HFF-Myc (cell line): ENCODE results near the gene CCNY.

Experiments used
- DNase-seq: peaks from one replicate; pipeline ENCODE4 v3.0.0-alpha.2; 2011; ENCODE audit warnings: low read depth; ENCODE audit errors: extremely low read depth
- H3K4me3 ChIP-seq: replicated peaks from 2 replicates; pipeline ENCODE4 v1.5.1; 2011; ENCODE audit warnings: low read depth, mild to moderate bottlenecking, control low read depth, low read length
- TF ChIP-seq, protein P1 (sequence below): IDR thresholded peaks from 2 replicates; pipeline ENCODE4 v1.5.1; 2012; ENCODE audit warnings: mild to moderate bottlenecking, low read depth, low read length, control low read depth; ENCODE audit errors: missing control alignments

CCNY gene

DNA sequence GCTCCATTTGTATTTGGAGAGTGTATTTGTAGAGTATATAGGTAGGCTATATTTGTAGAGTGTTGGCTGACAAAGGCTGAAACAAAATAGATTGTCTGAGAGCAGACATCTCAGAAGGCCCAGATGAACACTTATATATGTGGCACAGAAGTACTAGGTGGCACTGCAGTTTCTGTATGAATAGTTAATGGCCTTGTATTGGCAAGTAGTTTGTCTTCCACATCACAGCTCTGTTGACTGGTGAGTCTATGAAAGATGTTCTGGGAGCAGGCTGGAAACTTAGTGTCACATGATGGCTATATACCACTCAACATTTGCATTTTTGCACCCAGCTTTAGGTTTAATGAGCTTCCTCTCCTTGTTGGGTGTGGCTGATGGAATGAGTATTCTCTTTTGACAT, 51.9 kb downstream of the CCNY start:
- TF ChIP-seq, protein P1, sequence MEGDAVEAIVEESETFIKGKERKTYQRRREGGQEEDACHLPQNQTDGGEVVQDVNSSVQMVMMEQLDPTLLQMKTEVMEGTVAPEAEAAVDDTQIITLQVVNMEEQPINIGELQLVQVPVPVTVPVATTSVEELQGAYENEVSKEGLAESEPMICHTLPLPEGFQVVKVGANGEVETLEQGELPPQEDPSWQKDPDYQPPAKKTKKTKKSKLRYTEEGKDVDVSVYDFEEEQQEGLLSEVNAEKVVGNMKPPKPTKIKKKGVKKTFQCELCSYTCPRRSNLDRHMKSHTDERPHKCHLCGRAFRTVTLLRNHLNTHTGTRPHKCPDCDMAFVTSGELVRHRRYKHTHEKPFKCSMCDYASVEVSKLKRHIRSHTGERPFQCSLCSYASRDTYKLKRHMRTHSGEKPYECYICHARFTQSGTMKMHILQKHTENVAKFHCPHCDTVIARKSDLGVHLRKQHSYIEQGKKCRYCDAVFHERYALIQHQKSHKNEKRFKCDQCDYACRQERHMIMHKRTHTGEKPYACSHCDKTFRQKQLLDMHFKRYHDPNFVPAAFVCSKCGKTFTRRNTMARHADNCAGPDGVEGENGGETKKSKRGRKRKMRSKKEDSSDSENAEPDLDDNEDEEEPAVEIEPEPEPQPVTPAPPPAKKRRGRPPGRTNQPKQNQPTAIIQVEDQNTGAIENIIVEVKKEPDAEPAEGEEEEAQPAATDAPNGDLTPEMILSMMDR: no peak
- no peak for DNase-seq

GRCh38 chr10:35388682-35389081, 52.4 kb downstream of the CCNY start:
- H3K4me3 ChIP-seq: no peak overlapping the region
- TF ChIP-seq, protein P1: no peak
- DNase-seq: no peak

More for the DNA sequence above, 51.9 kb downstream of the CCNY start:
- H3K4me3 ChIP-seq: no peak overlapping the region

- no peak for DNase-seq
- H3K4me3 ChIP-seq: no peak overlapping the region
- TF ChIP-seq, protein P1: no peak
Measured at GRCh38 chr10:35390161-35390840, 54.0 kb downstream of the CCNY start.

DNA sequence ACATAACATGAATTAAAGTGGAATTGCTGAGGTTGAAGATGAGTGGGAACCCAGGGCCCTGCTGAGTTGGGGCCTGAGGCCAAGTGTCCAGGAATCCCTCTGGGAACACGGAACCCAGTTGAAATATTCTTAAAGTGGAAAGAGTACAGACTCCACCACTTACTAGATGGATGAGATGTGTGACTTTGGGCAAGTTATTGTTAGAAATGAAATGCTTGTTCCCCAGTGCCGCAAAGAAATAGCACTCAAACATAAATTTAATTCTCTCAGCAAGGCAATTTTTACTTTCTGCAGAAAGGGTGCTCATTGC, 54.5 kb downstream of the CCNY start:
- no peak overlapping the region for H3K4me3 ChIP-seq
- no peak for DNase-seq
- TF ChIP-seq, protein P1: no peak

- TF ChIP-seq, protein P1: no peak
- no peak for DNase-seq
Measured at GRCh38 chr10:35391153-35391953, 55.0 kb downstream of the CCNY start.

DNA sequence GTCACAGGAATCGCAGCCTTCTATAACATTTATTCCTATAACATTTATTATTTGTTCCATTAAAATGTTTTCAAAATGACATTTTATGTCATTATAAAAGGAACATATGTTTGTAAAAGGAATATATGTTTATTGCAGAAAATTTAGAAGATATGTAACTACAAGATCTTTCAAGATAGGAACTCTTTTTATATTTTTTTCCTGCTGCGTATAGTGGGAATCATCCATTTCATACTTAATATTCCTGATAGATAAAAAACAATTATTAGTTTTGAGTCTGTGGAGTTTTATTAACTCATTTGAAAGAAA, 55.6 kb downstream of the CCNY start:
- TF ChIP-seq, protein P1: no peak
- no peak overlapping the region for H3K4me3 ChIP-seq
- no peak for DNase-seq

More at GRCh38 chr10:35391153-35391953, 55.0 kb downstream of the CCNY start:
- H3K4me3 ChIP-seq: no peak overlapping the region
